ENCODE results near the gene AP1B1. TPM values are rescaled to one million over a fixed set of nuclear protein-coding genes. Genes with fewer than 3 reads are reported as not detected.

The AP1B1 gene
- total and polyA plus RNA-seq, 7 donors, result 33.1 to 83.2 (median 43.6) TPM

- Histone ChIP-seq H3K4me3 (no peak overlapping the region), H3K27me3 (no peaks in the 10 kb centered on the region), H3K4me1 (peaks cover 0 to 29% (median 26%) of the 10 kb centered on the region in 4 donors), H3K27ac (no peak overlapping the region), H3K9me3 (no peaks in the 10 kb centered on the region), H3K36me3 (peaks cover 22 to 79% (median 54%) of the 10 kb centered on the region in 4 donors)
- no peak for TF ChIP-seq EP300 (IDR thresholded peaks at IDR 0.05)
- TF ChIP-seq, protein P1, sequence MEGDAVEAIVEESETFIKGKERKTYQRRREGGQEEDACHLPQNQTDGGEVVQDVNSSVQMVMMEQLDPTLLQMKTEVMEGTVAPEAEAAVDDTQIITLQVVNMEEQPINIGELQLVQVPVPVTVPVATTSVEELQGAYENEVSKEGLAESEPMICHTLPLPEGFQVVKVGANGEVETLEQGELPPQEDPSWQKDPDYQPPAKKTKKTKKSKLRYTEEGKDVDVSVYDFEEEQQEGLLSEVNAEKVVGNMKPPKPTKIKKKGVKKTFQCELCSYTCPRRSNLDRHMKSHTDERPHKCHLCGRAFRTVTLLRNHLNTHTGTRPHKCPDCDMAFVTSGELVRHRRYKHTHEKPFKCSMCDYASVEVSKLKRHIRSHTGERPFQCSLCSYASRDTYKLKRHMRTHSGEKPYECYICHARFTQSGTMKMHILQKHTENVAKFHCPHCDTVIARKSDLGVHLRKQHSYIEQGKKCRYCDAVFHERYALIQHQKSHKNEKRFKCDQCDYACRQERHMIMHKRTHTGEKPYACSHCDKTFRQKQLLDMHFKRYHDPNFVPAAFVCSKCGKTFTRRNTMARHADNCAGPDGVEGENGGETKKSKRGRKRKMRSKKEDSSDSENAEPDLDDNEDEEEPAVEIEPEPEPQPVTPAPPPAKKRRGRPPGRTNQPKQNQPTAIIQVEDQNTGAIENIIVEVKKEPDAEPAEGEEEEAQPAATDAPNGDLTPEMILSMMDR (IDR thresholded peaks at IDR 0.05), result no peak
- no peak for TF ChIP-seq POLR2A (IDR thresholded peaks at IDR 0.05)
- no peak for TF ChIP-seq POLR2AphosphoS5 (IDR thresholded peaks at IDR 0.05)
- intact Hi-C loops (cut with DNase I), result no loop called here
- DNase-seq, result no peak
- 95% methylated on average over 8 of the region's 8 CpGs for WGBS, 2 donors
Observed at GRCh38 chr22:29340566-29340965, 47.8 kb downstream of the AP1B1 start.

GRCh38 chr22:29339381-29340235, 48.8 kb downstream of the AP1B1 start:
- H3K9me3 ChIP-seq, result no peaks in the 10 kb centered on the region
- peaks cover 0 to 19% (median 16%) of the 10 kb centered on the region in 4 donors for H3K4me1 ChIP-seq
- no peak overlapping the region for H3K4me3 ChIP-seq
- intact Hi-C loops (cut with DNase I), result no loop called here
- H3K36me3 ChIP-seq, result peaks cover 22 to 88% (median 59%) of the 10 kb centered on the region in 4 donors
- TF ChIP-seq EP300 (IDR thresholded peaks at IDR 0.05), result no peak
- no peak for TF ChIP-seq POLR2AphosphoS5 (IDR thresholded peaks at IDR 0.05)
- TF ChIP-seq, protein P1 (IDR thresholded peaks at IDR 0.05), result no peak
- TF ChIP-seq POLR2A (IDR thresholded peaks at IDR 0.05), result no peak
- no peak overlapping the region for H3K27ac ChIP-seq
- H3K27me3 ChIP-seq, result no peaks in the 10 kb centered on the region
- 93 to 94% methylated on average over 23 of the region's 23 CpGs for WGBS, 2 donors
- DNase-seq, result no peak

GRCh38 chr22:29338398-29338797, 50.0 kb downstream of the AP1B1 start:
- H3K9me3 ChIP-seq, result no peaks in the 10 kb centered on the region
- no peak for TF ChIP-seq POLR2A (IDR thresholded peaks at IDR 0.05)
- TF ChIP-seq EP300 (IDR thresholded peaks at IDR 0.05), result no peak
- TF ChIP-seq POLR2AphosphoS5 (IDR thresholded peaks at IDR 0.05), result no peak
- no peaks in the 10 kb centered on the region for H3K27me3 ChIP-seq
- H3K27ac ChIP-seq, result no peak overlapping the region
- WGBS, 2 donors, result 91 to 92% methylated on average over 6 of the region's 6 CpGs
- H3K4me3 ChIP-seq, result no peak overlapping the region
- DNase-seq, result no peak
- intact Hi-C loops (cut with DNase I), result no loop called here
- peaks cover 22 to 100% (median 66%) of the 10 kb centered on the region in 4 donors for H3K36me3 ChIP-seq
- peaks cover 0 to 7% (median 6%) of the 10 kb centered on the region in 4 donors for H3K4me1 ChIP-seq

DNA sequence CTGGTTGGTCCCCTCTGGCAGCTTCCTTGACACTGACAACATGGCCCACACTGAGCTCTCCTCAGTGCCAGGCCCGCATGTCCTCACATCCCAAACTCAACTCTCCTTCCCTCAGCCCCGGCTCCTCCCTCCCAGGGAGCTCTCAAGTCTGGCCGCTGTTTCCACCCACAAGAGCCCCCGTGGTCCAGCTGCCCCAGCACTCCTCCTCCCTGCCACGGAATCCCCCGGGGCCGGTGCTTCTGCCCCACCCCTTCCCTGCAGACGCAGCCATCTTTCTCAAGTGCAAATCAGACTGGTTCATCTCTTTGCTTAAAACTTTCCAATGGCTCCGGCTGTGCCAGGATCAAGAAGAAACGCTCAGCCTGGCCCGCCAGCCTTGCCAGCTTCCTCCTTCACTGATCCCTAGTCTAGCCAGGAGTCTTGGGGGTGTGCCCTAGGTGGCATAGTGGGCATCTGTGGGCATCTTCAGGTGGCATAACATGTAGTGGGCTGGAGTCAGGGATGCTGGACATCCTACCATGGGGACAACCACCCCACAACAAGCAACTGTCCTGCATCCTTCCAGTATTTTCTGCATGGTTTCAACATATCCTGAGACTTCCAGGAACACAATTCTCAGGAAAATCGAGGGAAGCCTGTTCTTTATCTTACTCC, 50.6 kb downstream of the AP1B1 start:
- H3K27ac ChIP-seq, result no peak overlapping the region
- intact Hi-C loops (cut with DNase I), result no loop called here
- no peak overlapping the region for H3K4me3 ChIP-seq
- peaks cover 22 to 100% (median 69%) of the 10 kb centered on the region in 4 donors for H3K36me3 ChIP-seq
- no peaks in the 10 kb centered on the region for H3K27me3 ChIP-seq
- WGBS, 2 donors, result 86 to 91% methylated on average over 12 of the region's 12 CpGs
- TF ChIP-seq POLR2A (IDR thresholded peaks at IDR 0.05) (no peak), EP300 (IDR thresholded peaks at IDR 0.05) (no peak), POLR2AphosphoS5 (IDR thresholded peaks at IDR 0.05) (no peak)
- TF ChIP-seq, protein P1 (IDR thresholded peaks at IDR 0.05), result no peak
- DNase-seq, result no peak
- peaks cover 0 to under 1% (median under 1%) of the 10 kb centered on the region in 4 donors for H3K4me1 ChIP-seq
- H3K9me3 ChIP-seq, result no peaks in the 10 kb centered on the region
